ENCODE measurements around the gene MRPS33. TPM values are rescaled to one million over a fixed set of nuclear protein-coding genes. Genes with fewer than 3 reads are reported as not detected.

MRPS33 gene
- total and polyA plus RNA-seq, 2 of the 8 experiments (the other 6 are each of a cell fraction or from before 2014, with no cell fraction given) = 22.9 to 62.6 TPM

DNA sequence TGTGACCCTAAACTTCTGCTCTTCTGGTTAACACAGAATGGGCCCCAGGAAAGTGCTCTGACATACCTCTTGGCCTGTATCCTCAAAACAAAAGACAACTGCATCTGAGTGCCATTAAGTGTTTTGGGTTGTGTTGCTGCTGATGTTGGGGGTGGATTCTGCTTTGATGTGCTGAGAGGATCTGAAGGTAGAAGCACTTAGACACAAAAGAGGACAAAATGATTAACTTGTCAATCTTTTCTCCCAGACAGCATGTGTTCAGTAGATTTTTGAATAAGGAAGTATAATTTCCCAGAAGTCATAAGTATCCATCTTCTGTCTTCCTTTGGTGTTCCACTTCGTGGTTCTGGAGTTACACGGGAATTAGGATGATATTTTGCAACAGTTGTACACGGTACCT is 43.0 kb upstream of the MRPS33 start:
- no peak overlapping the region for H3K9ac ChIP-seq (replicated peaks in 1 of 4; ENCODE audit: extremely low read depth in 1 of 4, low read depth in 3 of 4, low read length in 3 of 4)
- H3K79me2 ChIP-seq (ENCODE audit: control insufficient read depth in 1 of 2, insufficient read depth in 2 of 2, low read length in 2 of 2) = no peaks in the 10 kb centered on the region
- no peak overlapping the region for H2BK20ac ChIP-seq (ENCODE audit: low read length)
- H3K4ac ChIP-seq (replicated peaks; ENCODE audit: insufficient read length, low read depth, low read length) = no peak overlapping the region
- TF ChIP-seq BCL11A (IDR thresholded peaks at IDR 0.05; ENCODE audit: low read depth in 2 of 2, low read length in 2 of 2) (no peak), FOSL1 (IDR thresholded peaks at IDR 0.05; ENCODE audit: insufficient read depth, low read depth, low read length) (no peak), SIX5 (IDR thresholded peaks at IDR 0.05; ENCODE audit: low read depth, low read length) (no peak), GTF2F1 (IDR thresholded peaks at IDR 0.05; ENCODE audit: borderline replicate concordance, low read depth, low read length) (no peak), USF2 (IDR thresholded peaks at IDR 0.05; ENCODE audit: low read length) (no peak), RAD21 (IDR thresholded peaks at IDR 0.05 in 1 of 2, conservative IDR thresholded peaks at IDR 0.05 in 1 of 2; ENCODE audit: low read depth in 2 of 2, low read length in 2 of 2) (no peak), NRF1 (IDR thresholded peaks at IDR 0.05; ENCODE audit: low read depth, low read length) (no peak), EP300 (IDR thresholded peaks at IDR 0.05; ENCODE audit: borderline replicate concordance in 1 of 2, low read depth in 2 of 2, low read length in 2 of 2) (no peak), SAP30 (IDR thresholded peaks at IDR 0.05; ENCODE audit: insufficient read depth, insufficient replicate concordance, low read length) (no peak)
- no peak overlapping the region for H3K23ac ChIP-seq (ENCODE audit: insufficient read length)
- 0 out of 2 replicates have a peak overlapping the region, but pooled peaks have one; percentile 5 for H2BK15ac ChIP-seq (ENCODE audit: low read length)
- no peak overlapping the region for H2AK5ac ChIP-seq (ENCODE audit: low read depth, low read length)
- no peak overlapping the region for H4K5ac ChIP-seq (ENCODE audit: insufficient read length, low read depth, low read length)
- no peaks in the 10 kb centered on the region for H3K79me1 ChIP-seq (ENCODE audit: low read depth, low read length)
- no peak overlapping the region for H2BK120ac ChIP-seq (replicated peaks; ENCODE audit: low read depth, low read length)
- no peak overlapping the region for H3K56ac ChIP-seq (replicated peaks; ENCODE audit: insufficient read length, low read depth, low read length)
- ChIA-PET CTCF (ENCODE audit: partially characterized antibody) (no interaction called here), POLR2A (ENCODE audit: partially characterized antibody) (no interaction called here)
- no peaks in the 10 kb centered on the region for H3K27me3 ChIP-seq (replicated peaks in 1 of 4; ENCODE audit: control insufficient read depth in 3 of 4, extremely low read depth in 1 of 4, insufficient read depth in 3 of 4, low read length in 3 of 4)
- no peaks in the 10 kb centered on the region; the same call in 1 of the 2 replicates for H3K23me2 ChIP-seq (ENCODE audit: low read depth, low read length)
- no peak overlapping the region for H2AFZ ChIP-seq (ENCODE audit: low read length)
- no peak overlapping the region for H3K27ac ChIP-seq (ENCODE audit: low read depth, low read length)
- FAIRE-seq (peak; percentile 39), DNase-seq (ENCODE audit: low read depth in 1 of 2, low spot score in 2 of 2) (no peak)
- 98% methylated on average over 3 of the region's 3 CpGs; no CpG with 5 or more reads in 1 of the 2 experiments for WGBS, 2 experiments (ENCODE audit: extremely low coverage in 1 of 2, insufficient coverage in 1 of 2, insufficient read length in 1 of 2, insufficient replicate concordance in 2 of 2, low coverage in 1 of 2, low lambda C conversion rate in 2 of 2, missing lambda C conversion rate in 1 of 2)
- H2BK5ac ChIP-seq (ENCODE audit: low read depth, low read length) = no peak overlapping the region
- H3K4me3 ChIP-seq (ENCODE audit: extremely low read depth in 1 of 4, insufficient read depth in 2 of 4, low read depth in 3 of 4, low read length in 4 of 4) = no peak overlapping the region
- no peak overlapping the region for H2BK12ac ChIP-seq (ENCODE audit: low read depth, low read length)
- no peak overlapping the region for H3K4me2 ChIP-seq (ENCODE audit: insufficient read depth in 1 of 2, low read depth in 2 of 2, low read length in 2 of 2)
- H3K9me3 ChIP-seq (ENCODE audit: insufficient read depth in 2 of 2, low read depth in 1 of 2, low read length in 1 of 2) = 0 out of 4 replicates have a peak, but pooled peaks cover 0 to 3% of the 10 kb centered on the region in 2 experiments
- H4K8ac ChIP-seq (ENCODE audit: extremely low read depth, insufficient read depth, low read length) = no peak overlapping the region
- no peaks in the 10 kb centered on the region for H4K20me1 ChIP-seq (replicated peaks in 1 of 2; ENCODE audit: control insufficient read depth in 1 of 2, insufficient read depth in 2 of 2, low read length in 2 of 2)
- H3K18ac ChIP-seq (ENCODE audit: extremely low read depth, low read length) = no peak overlapping the region
- no peak overlapping the region for H4K91ac ChIP-seq (replicated peaks; ENCODE audit: insufficient read length, low read length)
- no peaks in the 10 kb centered on the region for H3K4me1 ChIP-seq (replicated peaks in 1 of 4; ENCODE audit: control insufficient read depth in 3 of 4, insufficient read depth in 4 of 4, low read length in 3 of 4)
- H3K14ac ChIP-seq (ENCODE audit: insufficient read length) = no peak overlapping the region
- H3K36me3 ChIP-seq (ENCODE audit: control insufficient read depth in 2 of 4, insufficient read depth in 4 of 4, low read length in 3 of 4) = no peaks in the 10 kb centered on the region

All from H1 (cell line).